GM03348 (cell line): ENCODE data around the gene GNAO1.

Experiments
- DNase-seq: peaks from one replicate; pipeline ENCODE4 v3.0.0; 2012; ENCODE audit warnings: low spot score

Gene GNAO1

DNA sequence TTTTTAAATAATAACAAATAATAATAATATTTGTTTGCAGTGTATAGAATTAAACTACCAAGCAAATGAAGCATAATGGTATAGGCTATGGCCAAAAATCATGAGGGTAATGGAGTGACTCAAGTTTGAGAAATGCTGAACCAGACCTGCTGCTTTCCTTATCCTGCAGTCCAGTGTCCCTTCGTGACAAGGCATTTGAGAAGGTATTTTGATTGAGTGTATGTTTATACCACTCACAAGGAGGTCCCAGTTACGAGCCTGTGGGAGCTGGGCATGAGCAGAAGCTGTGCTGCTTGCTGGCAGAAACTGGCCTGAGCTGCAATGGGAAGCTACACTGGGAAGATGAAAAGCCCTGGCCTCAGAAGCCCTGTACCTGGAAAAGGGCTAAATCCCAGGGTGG is 50.3 kb downstream of the GNAO1 start:
- DNase-seq: no peak

DNA sequence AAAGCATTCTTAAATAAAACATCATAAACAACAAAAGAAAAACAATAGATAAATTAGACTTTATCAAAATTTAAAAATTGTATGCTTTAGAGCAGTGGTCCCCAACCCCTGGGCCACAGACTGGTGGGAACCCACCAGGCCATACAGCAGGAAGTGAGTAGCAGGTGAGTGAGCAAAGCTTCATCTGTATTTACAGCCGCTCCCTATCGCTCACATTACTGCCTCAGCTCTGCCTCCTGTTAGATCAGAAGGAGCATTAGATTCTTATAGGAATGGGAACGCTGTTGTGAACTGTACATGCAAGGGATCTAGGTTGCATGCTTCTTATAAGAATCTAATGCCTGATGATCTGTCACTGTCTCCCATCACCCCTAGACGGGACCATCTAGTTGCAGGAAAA is 51.5 kb downstream of the GNAO1 start:
- DNase-seq: no peak

DNA sequence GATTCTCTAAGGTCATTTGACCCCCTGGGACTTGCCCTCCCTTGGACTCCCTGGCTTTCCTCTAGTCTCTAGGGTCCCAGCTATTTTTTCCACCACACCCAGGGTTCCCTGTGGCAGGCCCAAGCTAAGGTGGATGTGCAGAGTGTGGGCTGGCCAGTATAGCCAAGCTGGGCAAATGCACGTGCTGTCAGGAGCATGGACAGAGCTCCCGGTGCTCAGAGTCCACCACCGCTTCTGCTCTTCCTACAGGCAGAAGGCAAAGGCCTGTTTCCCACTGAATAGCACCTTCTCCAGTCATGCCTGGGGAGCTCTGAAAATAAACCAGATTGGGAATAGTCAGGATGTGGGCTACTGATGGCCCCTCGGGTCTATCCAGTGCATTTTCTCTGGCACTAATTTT is 53.3 kb downstream of the GNAO1 start:
- DNase-seq: no peak

DNA sequence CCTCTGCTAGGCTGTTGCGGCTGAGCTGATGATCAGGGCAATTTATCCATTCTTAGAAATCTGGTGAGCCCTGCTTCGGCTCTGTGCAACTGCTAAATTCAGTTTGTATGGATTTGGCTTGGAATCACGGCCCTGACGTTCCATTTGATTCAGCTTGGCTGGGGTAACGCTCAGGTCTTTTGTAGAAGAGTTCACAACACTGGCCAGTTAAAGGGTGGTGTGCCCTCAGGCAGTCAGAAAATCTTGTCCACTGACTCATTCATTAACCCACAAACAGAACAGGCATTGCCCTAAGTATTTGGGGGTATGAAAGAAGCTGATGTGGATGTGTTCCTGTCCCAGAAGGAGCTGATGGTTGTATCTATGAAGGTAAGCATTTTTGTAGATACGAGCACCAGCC is 53.9 kb downstream of the GNAO1 start:
- DNase-seq: no peak

DNA sequence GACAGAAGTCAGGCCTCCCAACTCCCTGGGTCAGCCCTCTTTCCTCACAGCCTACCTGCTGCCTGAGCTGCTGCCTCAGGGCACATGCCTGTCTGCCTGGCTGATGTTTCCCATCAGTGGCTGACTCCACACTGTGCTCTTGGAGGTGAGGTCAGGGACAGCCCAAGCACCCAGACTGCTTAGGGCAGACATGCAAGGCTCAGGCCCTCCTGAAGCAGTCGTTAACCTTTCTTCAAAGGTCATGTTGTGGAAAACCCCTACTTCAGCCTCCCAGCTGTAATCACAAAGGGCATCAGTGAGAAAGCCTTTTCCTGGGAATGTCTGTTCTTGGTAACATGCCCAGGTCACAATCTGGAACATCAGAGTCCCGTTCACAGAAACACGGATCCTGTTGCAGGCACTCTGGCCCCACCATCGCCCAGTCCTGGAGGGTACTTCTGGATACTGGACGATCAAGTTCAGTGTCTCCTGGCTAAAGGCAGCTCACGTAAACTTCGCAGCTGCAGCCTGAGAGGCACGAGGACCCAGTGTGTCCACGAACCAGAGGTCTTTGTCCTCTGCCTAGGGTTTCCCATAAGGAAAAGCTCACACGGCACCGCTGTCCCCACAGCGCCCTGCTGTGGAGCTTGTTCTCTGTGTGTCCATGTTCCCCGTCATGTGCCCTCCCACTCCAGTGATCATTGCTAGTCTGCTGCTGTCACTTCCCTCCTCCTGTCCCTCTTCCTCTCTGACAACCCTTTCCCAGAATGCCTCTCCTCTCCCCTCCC is 54.9 kb downstream of the GNAO1 start:
- DNase-seq: no peak

DNA sequence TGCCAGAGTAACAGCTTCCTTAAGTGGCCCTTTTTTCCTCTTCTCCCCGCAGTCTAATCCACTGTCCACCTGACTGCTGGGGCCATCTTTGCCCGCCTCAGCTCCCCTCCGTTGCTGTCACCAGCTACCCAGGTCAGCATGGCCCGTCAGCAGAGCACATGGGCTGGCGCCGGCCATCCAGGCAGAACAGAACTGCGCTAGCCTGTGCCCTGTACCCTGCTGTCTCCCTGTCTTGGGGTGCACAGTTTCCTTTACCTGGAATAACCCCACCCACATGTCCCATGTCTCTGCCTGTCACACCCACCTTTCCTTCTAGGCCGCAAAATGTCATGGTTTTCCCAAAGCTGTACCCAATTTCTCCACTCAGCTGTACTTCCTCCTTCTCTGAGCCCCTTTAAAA is 55.7 kb downstream of the GNAO1 start:
- DNase-seq: no peak

DNA sequence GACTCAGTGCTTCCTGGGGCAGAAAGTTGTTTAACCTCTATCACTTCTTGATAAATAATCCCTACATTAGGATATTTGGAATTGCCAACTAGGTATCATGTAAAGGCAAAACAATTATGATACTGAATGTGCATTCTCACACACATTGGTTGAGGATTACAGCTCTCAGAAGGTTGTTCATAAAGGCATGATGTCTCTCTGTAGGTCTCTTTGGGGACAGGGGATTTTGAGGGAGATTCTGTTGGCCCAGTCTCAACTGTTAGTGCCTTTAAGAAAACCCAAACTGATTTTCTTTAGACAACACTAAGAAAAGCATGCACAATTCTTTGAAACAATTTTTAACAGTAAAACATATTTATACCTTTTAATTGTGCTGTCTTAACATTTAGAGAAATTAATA is 56.5 kb downstream of the GNAO1 start:
- no peak for DNase-seq

DNA sequence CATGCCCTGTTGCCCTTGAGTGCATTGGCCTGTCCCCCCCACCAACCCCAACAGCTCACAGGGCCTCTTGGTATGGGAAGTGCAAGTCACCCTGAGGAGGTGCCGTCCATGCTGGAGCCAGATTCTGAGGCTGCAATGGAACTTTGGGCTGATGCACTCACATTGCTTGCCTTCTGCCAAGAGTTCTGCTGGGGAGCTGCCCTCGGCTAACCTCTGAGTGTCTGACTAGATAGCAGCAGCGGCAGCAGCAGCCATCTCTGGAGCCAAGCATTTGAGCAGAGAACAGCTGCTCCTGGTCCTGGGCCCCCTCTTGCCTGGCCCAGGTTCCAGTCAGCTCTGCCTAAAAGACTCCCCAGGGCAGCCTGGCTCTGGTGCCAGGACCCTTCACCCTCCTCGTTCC is 61.5 kb downstream of the GNAO1 start:
- no peak for DNase-seq

DNA sequence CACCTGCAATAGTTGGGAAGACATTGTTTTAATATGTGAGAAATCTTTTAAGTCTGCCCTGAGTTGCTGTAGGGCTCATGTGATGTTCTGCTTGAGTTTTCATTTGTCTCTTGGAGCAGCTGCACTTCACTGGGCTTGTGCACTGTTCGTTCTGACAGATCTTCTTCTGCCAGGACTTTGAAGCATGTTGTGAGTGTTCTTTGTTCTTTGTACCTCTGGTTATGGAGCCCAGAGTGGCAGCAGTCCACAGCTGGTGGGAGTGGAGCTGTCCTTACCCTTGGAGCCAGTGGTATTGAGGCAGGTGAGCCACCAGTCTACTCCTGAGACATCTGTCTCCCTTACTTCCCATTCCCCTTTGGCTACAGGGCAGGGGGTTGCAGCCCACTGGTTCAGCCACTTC is 64.6 kb downstream of the GNAO1 start:
- no peak for DNase-seq

DNA sequence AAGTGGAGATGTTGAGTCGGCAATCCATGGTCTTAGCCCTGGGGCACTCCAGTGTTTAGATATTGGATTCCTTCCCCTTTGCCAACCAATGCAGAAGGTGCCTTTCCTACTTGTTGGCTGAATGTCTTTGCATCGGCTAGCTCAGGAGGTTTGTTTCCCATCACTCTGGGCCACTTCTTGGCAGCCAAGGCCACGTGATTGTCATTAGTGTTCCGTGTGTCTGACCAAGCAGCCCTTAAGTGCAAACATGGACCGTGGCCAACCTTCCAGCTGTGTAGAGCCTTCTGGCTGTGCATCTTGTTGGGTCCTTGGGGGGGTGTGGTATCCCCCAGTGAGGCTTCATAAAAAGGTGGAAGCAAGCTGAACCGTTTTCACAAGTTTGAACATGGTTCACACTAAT is 66.0 kb downstream of the GNAO1 start:
- no peak for DNase-seq

DNA sequence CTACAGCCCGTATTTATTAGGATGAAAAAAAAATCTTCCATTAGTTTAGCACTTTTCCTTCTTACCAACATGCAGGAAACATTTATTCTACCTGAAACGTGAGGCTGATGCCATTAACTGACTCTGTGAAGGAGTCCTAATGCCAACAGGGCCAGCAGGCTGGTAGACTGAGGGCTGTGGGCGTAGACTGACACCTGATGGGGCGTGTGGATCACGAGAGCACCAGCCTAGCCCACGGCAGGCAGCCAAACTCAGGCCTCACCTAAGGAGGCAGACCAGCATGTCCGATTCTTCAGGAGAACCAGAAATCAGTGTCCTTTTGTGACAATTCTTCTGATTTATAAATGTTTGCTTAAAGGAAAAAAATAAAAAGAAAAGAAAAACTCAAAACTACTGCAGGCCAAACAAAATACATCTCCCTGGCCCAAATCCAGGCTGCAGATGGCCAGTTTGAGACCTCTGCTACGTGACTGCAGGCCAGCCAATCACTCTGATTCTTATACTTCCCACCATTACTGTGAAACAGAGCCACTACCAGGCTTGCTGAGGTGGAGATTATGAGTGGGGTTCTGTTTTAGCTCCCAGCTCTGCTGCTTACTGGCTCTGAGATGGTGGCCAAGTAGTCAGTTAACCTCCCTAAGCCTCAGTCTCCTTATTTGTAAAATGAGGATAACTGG is 66.5 kb downstream of the GNAO1 start:
- DNase-seq: no peak

DNA sequence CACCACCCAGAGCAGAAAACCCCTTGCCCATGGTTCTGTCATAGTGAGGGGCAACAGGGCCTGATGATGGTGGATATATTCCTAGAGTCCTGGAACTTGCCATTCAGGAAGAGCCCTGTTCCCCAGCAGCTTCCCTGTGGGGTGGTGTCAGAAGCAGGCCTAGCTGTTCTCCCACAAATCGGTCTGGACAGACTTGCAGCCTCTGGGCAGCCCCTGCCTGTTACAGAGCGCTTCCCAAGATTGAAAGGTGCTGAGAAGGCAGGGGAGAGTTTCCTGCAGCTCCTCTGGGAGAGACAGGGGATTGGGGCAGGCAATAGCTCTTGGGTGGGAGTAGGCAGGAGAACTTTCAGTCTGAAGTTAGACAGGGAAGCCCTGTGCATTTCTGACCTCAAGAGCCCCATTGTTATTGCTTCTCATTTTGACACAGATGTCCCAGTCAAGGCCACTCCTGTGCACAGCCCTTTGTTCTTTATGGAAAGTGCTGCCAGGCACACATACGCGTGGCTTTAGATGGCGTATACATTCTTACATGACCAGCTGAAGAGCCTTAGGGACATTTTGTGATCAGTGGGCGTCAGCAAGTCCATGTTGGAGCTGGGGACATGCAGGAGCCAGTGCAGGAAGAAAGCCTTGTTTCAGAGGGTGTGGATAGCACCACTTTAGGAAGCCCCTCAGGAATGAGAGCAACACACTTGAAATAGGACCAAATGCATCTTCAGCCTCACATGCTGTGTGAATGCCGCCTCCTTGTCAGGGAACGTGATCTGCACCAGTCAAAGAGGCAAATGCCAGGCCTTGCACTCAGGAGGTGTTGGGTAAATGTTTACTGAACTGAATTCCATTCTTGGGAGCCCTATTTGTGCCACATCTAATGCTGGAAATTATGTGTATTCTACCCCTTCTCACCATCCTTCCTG is 67.5 kb downstream of the GNAO1 start:
- no peak for DNase-seq

DNA sequence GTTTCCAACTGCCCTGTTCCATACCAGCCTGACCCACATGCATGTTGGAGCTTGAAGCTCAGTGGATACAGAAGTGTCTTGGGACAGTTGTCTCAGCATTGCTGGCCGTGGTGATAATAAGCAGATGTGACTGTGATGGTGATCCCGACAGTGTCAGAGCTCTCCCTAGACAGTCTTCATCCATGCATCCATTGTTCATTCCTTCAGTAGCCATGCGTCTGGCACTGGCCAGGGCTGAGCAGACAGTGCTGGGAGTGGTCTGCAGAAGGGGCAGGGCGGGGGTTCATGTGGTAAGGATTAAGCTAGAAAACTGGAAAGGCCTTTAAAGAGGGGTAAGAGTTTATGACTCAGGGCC is 68.1 kb downstream of the GNAO1 start:
- no peak for DNase-seq

DNA sequence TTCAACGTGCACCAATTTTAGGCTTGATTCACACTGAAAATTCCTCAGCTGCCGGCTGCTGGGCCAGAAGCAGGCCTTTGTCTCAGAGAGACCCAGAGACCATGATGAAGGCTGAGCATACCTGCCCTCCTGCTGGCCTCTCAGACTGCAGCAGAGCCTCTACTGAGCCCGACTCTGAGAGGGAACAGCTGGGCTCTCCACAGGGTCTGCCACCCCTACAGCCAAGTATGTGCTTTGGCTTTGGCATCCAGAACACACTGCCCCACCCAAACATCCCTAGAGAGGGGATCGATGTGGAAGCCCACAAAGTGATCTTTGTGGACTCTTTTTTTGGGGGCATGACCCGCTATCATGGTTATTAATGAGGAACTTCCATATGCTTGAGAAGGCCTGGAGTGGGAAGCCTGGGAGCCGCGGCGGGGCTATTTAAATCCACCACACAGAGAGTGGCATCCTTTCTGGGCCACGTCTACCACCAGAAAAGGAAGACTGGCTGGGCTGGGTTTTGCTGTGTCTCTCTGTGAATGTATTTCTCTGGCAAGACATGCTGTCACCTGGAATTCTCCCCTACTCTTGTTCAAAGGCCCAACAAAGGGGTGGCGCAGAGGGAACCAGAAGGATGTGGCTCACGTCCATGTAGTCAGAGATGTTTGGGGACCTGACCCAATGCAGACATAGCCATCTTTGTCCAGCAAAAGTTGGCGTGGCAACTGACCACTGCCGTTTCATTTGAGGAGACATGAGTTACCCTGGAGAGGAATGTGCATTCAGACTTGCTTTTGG is 69.3 kb downstream of the GNAO1 start:
- DNase-seq: no peak

DNA sequence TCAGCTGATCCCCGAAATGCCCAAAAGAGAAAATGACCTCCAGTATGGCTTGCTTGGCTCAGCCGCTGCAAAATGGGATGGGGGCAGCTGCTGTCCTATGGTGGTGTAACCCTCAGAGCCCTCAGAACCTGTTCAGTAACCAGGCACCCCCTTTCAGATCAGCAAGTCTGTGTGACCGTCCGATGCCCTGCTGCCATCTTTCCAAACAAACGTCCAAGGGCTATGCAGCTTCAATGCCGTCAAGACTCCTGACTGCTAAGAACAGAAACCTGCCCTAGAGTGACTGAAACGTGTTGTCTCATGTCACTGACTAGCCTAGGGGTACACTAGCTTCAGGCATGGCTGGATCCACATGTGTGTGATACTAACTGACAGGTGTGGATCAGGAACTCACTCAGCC is 70.4 kb downstream of the GNAO1 start:
- no peak for DNase-seq

DNA sequence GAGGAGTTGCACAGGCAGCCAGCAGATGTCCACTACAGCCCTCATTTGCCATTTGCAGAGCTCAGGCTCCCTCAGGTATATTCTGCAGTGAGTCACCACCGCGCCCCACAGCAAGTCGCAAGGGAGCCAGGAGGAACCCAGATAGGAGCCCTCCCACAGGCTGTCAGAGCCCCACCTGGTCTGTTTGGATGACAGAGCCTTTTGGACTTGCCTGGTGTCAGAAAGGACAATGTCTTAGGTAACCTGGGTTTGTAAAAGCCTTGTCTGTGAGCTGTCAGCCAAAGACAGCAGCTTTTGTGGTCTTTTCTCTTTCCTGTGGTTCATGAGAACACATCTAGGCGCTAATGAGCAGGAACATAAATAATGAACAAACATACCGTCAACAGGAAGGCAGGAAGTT is 70.9 kb downstream of the GNAO1 start:
- no peak for DNase-seq

DNA sequence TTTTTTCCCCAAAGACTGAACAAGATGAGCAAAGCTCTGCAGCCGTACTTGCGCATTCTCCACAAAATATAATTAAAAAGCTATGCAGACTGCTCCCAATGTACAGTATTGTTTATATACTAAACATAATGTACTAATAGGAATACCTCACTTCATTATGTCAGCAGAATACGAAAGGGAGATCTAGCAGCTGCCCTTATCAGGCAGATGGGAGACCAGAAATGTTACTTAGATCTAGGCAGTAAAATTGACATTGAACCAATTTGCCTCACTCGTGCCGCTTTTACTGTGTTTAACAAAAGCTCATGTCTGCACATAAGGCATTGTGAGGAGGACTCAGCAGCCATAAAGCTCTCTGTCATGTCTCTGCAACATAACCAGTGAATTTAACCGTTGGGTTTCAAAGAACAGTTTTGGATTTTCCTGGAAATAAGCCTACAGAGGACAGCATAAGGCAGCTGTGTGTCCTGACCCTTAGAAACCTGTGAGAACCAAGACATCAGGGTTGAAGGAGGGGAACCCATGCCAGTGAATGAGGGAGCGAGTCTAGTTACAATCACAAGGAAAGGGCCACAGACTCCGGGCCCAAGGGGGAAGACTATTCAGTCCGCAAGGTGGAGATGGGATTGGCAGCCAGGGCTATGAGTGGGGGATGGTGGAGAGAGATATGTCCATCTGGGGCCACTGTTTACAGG is 71.4 kb downstream of the GNAO1 start:
- DNase-seq: no peak

DNA sequence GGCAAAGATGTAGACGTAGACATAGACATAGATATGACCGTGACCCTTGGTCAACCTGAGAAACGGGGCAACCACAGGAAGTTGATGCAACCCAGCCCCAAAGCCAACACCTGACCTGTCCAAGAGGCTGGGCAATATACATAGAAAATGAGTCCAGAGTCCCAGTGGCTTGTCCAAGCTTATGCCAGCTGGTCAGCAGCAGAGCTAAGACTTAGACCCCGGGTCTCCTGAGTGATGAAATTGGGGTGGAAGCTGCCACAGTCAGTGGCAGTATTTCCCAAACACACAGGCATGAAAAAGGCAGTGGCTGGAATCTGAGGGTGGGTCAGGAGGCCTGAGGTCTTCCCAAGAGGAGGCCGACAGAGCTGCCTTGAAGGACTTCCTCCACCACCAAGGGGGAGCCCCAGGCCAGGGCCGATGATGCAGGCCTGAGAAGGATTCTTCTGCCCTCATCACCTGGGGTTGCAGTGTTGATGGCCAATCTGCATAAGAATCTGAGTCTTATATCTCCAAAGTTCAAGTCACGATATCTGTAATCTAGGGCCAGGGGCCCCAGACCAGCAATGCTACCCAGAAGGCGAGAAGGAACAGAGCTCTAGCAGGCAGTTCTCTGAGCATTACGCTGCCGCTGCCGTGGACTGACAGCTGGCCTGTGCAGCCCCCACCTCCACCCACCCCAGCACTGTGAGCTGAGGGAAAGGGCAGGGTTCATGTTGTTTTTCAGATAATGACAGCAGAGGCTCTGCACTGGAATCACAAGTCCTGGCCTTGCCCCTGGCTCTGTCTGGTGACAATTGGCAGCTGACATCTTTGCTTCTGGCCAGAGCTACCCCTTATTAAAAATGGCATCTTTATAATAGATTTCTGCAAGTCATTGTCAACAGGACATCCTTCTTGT is 72.7 kb downstream of the GNAO1 start:
- no peak for DNase-seq

DNA sequence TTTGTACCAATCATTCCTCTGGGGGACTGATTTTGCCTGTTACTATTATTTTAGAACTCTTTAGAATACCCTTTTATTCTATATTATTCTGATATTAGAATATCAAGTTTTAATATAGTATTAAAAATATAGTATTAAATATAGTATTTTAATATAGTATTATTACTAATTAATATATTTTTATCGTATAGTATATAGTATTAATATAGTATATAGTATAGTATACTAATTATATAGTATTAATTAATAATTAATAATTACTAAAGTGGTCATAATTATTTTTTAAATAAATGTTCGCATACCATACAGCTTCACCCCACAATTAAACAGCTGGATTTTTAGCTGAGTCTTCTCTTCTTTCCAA is 73.3 kb downstream of the GNAO1 start:
- DNase-seq: no peak

DNA sequence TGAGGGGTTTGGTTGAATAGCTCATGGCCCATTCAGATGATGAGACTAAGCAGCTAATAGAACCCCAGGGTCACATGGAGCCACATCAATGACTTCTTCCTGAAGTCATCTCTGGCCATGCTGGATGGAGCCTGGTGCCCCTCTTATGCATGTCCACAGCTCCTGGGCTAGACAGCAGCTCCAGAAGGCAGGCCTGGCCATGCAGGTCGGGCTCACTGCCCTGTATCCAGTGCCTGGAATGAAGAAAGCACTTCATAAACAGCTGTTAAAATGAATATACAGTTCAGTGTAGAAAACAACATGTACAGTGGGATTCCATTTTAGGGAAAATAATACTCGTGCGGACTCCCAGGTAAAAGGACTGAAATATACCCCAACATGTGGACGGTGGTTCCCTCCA is 73.9 kb downstream of the GNAO1 start:
- no peak for DNase-seq

DNA sequence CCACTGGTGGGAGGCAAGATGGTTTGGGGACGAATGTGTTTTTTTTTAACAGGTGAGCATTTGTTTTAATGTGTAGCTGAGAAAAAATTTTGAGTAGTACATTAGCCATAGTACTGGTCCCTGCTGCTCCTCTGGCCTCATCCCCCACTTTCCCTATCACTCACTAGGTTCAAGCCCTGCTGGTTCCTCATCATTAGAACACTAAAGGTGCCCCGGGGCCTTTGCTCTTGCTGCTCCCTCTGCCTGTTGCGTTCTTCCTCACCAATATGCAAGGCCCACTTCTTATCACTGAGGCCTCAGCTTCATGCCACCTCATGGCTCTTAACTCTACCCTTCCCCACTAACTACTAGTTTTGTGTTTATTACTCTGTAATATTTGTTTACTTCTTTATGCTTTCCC is 74.5 kb downstream of the GNAO1 start:
- no peak for DNase-seq
